Activated T-cell treated with anti-CD3 and anti-CD28 coated beads, Interleukin-2, amount 50 U/mL, for 1 hour (primary cell): Measurements from ENCODE around the gene WNK1.
A peak's percentile ranks its signal among the peaks of the same experiment; 100 is the strongest.
"Not testable (repeated sequence)": the region's sequence is repeated elsewhere in the genome, so short reads cannot be mapped to it uniquely, and the experiment has no call there.

Experiments
- DNase-seq: peaks from one replicate; pipeline ENCODE4 v3.0.0-alpha.2; 2020

The WNK1 gene

GRCh38 chr12:751999-752694, at the start of gene WNK1:
TSS of gene WNK1 (plus strand) at chr12:752579. CDS start at chr12:753566, 987 bp downstream.
- peak; percentile 98 for DNase-seq

GRCh38 chr12:704516-705242, 47.7 kb upstream of the WNK1 start:
- DNase-seq = no peak

- not testable (repeated sequence) for DNase-seq
These were observed 44.3 kb upstream of the WNK1 start for GRCh38 chr12:708084-708483.

GRCh38 chr12:709455-710020, 42.8 kb upstream of the WNK1 start:
- no peak for DNase-seq

GRCh38 chr12:712172-712863, 40.1 kb upstream of the WNK1 start:
- DNase-seq = no peak

- no peak for DNase-seq
These were observed 39.0 kb upstream of the WNK1 start for GRCh38 chr12:713281-713875.

GRCh38 chr12:716506-716905, 35.9 kb upstream of the WNK1 start:
- no peak for DNase-seq

GRCh38 chr12:718756-719102, 33.6 kb upstream of the WNK1 start:
- no peak for DNase-seq

GRCh38 chr12:720231-720941, 32.0 kb upstream of the WNK1 start:
- DNase-seq = no peak

- DNase-seq = peak; percentile 27
These were observed 28.1 kb upstream of the WNK1 start for GRCh38 chr12:724194-724855.

- DNase-seq = no peak
These were observed 27.3 kb upstream of the WNK1 start for GRCh38 chr12:725076-725475.

- DNase-seq = no peak
These were observed 25.9 kb upstream of the WNK1 start for GRCh38 chr12:726281-727140.

- no peak for DNase-seq
These were observed 25.1 kb upstream of the WNK1 start for GRCh38 chr12:727321-727720.

- DNase-seq = no peak
These were observed 23.6 kb upstream of the WNK1 start for GRCh38 chr12:728781-729180.

GRCh38 chr12:729221-729620, 23.2 kb upstream of the WNK1 start:
- DNase-seq = no peak

GRCh38 chr12:730550-730949, 21.8 kb upstream of the WNK1 start:
- DNase-seq = no peak

GRCh38 chr12:737122-737739, 15.1 kb upstream of the WNK1 start:
- no peak for DNase-seq

GRCh38 chr12:738712-739111, 13.7 kb upstream of the WNK1 start:
- DNase-seq = no peak

GRCh38 chr12:739349-739748, 13.0 kb upstream of the WNK1 start:
- no peak for DNase-seq

- DNase-seq = no peak
These were observed 11.5 kb upstream of the WNK1 start for GRCh38 chr12:740921-741320.
